Gastroesophageal sphincter (tissue), 4 donors: Measurements from ENCODE around the gene LPP. TPM values are rescaled to one million over a fixed set of nuclear protein-coding genes. Genes with fewer than 3 reads are reported as not detected.

Source experiments
- ATAC-seq: fragments of 150-250 bp; one replicate; pipeline ENCODE4 v1.9.1; 2016; ENCODE audit warnings: mild to moderate bottlenecking, moderate library complexity
- H3K27ac ChIP-seq, 4 donors: fragments of 200-600 bp; sonication (generic) in 3 of 4; 1 replicate in 3 of 4; 2 replicates in 1 of 4; pipeline ENCODE4 v1.5.1; 2016 to 2019
- H3K27me3 ChIP-seq: fragments of 200-600 bp; sonication (generic); one replicate; pipeline ENCODE4 v1.5.1; 2019
- H3K36me3 ChIP-seq, 2 donors: fragments of 200-600 bp; sonication (generic); one replicate each; pipeline ENCODE4 v1.5.1; 2019; ENCODE audit warnings: control low read depth in 1 of 2
- H3K4me1 ChIP-seq, 3 donors: fragments of 200-600 bp; sonication (generic); 1 replicate in 2 of 3; 2 replicates in 1 of 3; pipeline ENCODE4 v1.5.1; 2016 to 2019; ENCODE audit warnings: control low read depth in 2 of 3
- H3K4me3 ChIP-seq, 2 donors: fragments of 200-600 bp; sonication (generic); one replicate each; pipeline ENCODE4 v1.5.1; 2019; ENCODE audit warnings: mild to moderate bottlenecking in 1 of 2, moderate library complexity in 1 of 2
- H3K9me3 ChIP-seq, 3 donors: fragments of 200-600 bp; sonication (generic); one replicate each; pipeline ENCODE4 v1.5.1; 2017 to 2019; ENCODE audit warnings: control low read depth in 2 of 3
- EP300 ChIP-seq: sonication (generic); formaldehyde crosslinking; IDR thresholded peaks from one replicate; pipeline ENCODE4 v1.6.1; 2017; ENCODE audit warnings: antibody characterized with exemption, mild to moderate bottlenecking
- POLR2A ChIP-seq, 2 donors: fragments of 450-650 bp; IDR thresholded peaks; one replicate each; pipeline ENCODE4 v1.6.1; 2017; ENCODE audit warnings: antibody characterized with exemption in 2 of 2, mild to moderate bottlenecking in 2 of 2, moderate library complexity in 1 of 2
- POLR2AphosphoS5 ChIP-seq: sonication (generic); formaldehyde crosslinking; IDR thresholded peaks from one replicate; pipeline ENCODE4 v1.6.1; 2017; ENCODE audit warnings: antibody characterized with exemption
- WGBS, 2 donors: methylation state at CpG; one replicate each; pipeline ENCODE4 v1.1.5; 2018; ENCODE audit warnings: low coverage in 1 of 2; 5-methylcytosine and 5-hydroxymethylcytosine counted together
- total RNA-seq, 4 donors: library from RNA; depleted of rRNA; stranded (reverse); fragments of >200 nt; gene quantifications; one replicate each; pipeline ENCODE4 v1.1.0, GENCODE V29; 2016
- TF ChIP-seq, protein P1 (sequence below), 4 experiments: fragments of 200-600 bp in 2 of 4; fragments of 450-650 bp in 2 of 4; sonication (generic) in 1 of 4; IDR thresholded peaks; one replicate each; pipeline ENCODE4 v1.5.1; 2017 to 2019; ENCODE audit warnings: antibody characterized with exemption in 4 of 4, mild to moderate bottlenecking in 2 of 4, moderate library complexity in 2 of 4

LPP gene
- total RNA-seq, 4 donors from 2014 or later, result 1,243 to 2,297 (median 2,164) TPM

DNA sequence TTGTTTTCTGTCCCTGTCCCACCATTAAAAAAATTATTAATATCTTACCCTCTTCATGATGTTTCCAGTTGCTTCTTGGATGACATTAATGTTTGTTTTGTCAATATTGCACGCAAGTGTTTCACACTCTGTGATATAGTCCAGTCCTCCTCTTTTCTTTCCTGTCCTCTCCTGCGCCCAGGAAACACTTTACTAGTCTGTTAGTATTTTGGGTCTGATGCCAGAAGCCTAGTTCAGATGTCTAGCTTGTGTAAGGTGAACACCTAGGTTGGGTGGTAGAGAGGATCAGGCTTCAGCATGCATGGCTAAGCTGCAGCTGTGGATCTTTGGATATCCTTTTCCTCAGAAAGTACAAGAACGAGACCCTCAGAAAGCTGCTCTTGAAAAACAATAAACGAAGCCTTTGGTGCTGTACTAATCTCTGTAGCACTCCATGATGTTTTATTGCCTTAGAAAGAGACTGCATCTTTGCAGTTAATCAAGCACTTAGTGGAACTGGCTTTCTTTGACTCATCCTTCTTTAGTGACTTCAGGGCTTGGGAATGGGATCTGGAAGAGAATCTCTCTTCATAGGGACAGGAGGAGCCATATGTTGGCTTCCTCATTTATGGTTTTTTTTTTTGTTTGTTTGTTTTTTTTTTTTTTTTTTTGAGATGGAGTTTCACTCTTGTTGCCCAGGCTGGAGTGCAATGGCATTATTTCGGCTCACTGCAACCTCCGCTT is 253.4 kb downstream of the LPP start:
- no peaks in the 10 kb centered on the region for H3K9me3 ChIP-seq
- no peak overlapping the region for H3K27ac ChIP-seq
- WGBS, 2 donors, result 57 to 75% methylated on average over 3 to 6 of the region's 6 CpGs
- no peak for ATAC-seq
- TF ChIP-seq, protein P1, sequence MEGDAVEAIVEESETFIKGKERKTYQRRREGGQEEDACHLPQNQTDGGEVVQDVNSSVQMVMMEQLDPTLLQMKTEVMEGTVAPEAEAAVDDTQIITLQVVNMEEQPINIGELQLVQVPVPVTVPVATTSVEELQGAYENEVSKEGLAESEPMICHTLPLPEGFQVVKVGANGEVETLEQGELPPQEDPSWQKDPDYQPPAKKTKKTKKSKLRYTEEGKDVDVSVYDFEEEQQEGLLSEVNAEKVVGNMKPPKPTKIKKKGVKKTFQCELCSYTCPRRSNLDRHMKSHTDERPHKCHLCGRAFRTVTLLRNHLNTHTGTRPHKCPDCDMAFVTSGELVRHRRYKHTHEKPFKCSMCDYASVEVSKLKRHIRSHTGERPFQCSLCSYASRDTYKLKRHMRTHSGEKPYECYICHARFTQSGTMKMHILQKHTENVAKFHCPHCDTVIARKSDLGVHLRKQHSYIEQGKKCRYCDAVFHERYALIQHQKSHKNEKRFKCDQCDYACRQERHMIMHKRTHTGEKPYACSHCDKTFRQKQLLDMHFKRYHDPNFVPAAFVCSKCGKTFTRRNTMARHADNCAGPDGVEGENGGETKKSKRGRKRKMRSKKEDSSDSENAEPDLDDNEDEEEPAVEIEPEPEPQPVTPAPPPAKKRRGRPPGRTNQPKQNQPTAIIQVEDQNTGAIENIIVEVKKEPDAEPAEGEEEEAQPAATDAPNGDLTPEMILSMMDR (IDR thresholded peaks at IDR 0.05), result no peak
- TF ChIP-seq POLR2AphosphoS5, result no peak
- TF ChIP-seq POLR2A (IDR thresholded peaks at IDR 0.05), result no peak
- no peak for TF ChIP-seq EP300
- H3K36me3 ChIP-seq, result peaks cover 3 to 33% of the 10 kb centered on the region in 2 donors
- H3K4me3 ChIP-seq, result no peak overlapping the region
- H3K4me1 ChIP-seq, result peaks cover 0 to 68% (median 8%) of the 10 kb centered on the region in 3 donors
- no peaks in the 10 kb centered on the region for H3K27me3 ChIP-seq

GRCh38 chr3:188408831-188409230 is 254.9 kb downstream of the LPP start:
- Histone ChIP-seq H3K36me3 (peaks cover 3 to 33% of the 10 kb centered on the region in 2 donors), H3K4me1 (peaks cover 0 to 68% (median 5%) of the 10 kb centered on the region in 3 donors), H3K4me3 (no peak overlapping the region), H3K9me3 (no peaks in the 10 kb centered on the region), H3K27ac (no peak overlapping the region), H3K27me3 (no peaks in the 10 kb centered on the region)
- TF ChIP-seq EP300 (no peak), POLR2A (IDR thresholded peaks at IDR 0.05) (no peak), POLR2AphosphoS5 (no peak)
- TF ChIP-seq, protein P1 (IDR thresholded peaks at IDR 0.05), result no peak
- WGBS, 2 donors, result 54 to 57% methylated on average over 3 of the region's 3 CpGs
- no peak for ATAC-seq

- Histone ChIP-seq H3K4me1 (peaks cover 0 to 62% (median 3%) of the 10 kb centered on the region in 3 donors), H3K9me3 (no peaks in the 10 kb centered on the region), H3K27me3 (no peaks in the 10 kb centered on the region)
Measured at GRCh38 chr3:188411750-188412149, 257.8 kb downstream of the LPP start.

DNA sequence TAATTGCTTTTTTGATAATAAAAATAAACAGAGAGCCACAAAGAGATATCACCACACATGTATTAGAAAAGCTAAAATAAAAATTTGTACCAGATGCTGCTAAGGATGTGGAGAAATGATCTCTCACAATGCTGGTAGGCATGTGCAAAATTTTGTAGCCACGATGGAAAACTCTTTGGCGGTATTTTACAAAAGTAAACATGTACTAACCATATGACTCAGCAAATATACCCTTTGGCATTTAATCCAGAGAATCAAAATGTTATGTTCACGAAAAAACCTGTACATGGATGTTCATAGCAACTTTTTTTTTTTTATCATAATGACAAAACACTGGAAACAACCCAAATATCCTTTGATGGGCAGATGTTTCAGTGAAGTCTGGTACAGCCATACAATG is 261.2 kb downstream of the LPP start:
- H3K4me3 ChIP-seq, result no peak overlapping the region
- no peaks in the 10 kb centered on the region for H3K36me3 ChIP-seq
- no peaks in the 10 kb centered on the region for H3K27me3 ChIP-seq
- TF ChIP-seq POLR2AphosphoS5, result peak; percentile 11
- no peak for TF ChIP-seq POLR2A (IDR thresholded peaks at IDR 0.05)
- 42 to 79% methylated on average over 3 of the region's 3 CpGs for WGBS, 2 donors
- no peaks in the 10 kb centered on the region for H3K9me3 ChIP-seq
- H3K27ac ChIP-seq, result peak overlapping the region in 1 of 4 donors; percentile 12
- peaks cover 0 to 49% (median 2%) of the 10 kb centered on the region in 3 donors for H3K4me1 ChIP-seq
- no peak for ATAC-seq

More at GRCh38 chr3:188411750-188412149, 257.8 kb downstream of the LPP start:
- no peak for ATAC-seq
- Histone ChIP-seq H3K36me3 (peaks cover 3 to 23% of the 10 kb centered on the region in 2 donors), H3K4me3 (no peak overlapping the region), H3K27ac (no peak overlapping the region)
- 74 to 94% methylated on average over 2 of the region's 2 CpGs for WGBS, 2 donors
- TF ChIP-seq EP300 (no peak), POLR2AphosphoS5 (no peak)
- TF ChIP-seq, protein P1 (IDR thresholded peaks at IDR 0.05), result no peak

- Histone ChIP-seq H3K4me1 (peaks cover 2 to 54% (median 6%) of the 10 kb centered on the region in 3 donors), H3K9me3 (no peaks in the 10 kb centered on the region), H3K4me3 (no peak overlapping the region), H3K27me3 (no peaks in the 10 kb centered on the region), H3K27ac (peak overlapping the region in 2 of 4 donors; percentile 2 to 23), H3K36me3 (no peaks in the 10 kb centered on the region)
- TF ChIP-seq POLR2AphosphoS5 (no peak), POLR2A (IDR thresholded peaks at IDR 0.05) (no peak), EP300 (no peak)
- TF ChIP-seq, protein P1 (IDR thresholded peaks at IDR 0.05), result no peak
- 43 to 85% methylated on average over 1 of the region's 1 CpG for WGBS, 2 donors
- no peak for ATAC-seq
Measured at GRCh38 chr3:188416041-188416440, 262.1 kb downstream of the LPP start.
